Vagina (tissue), 2 donors: ENCODE results near the gene NEDD4L.

Experiments
- CTCF ChIP-seq, 3 experiments: fragments of 450-650 bp in 2 of 3; fragments of 200-600 bp in 1 of 3; sonication (generic) in 1 of 3; IDR thresholded peaks; one replicate each; pipeline ENCODE4 v1.5.1; 2017 to 2019; ENCODE audit warnings: antibody characterized with exemption in 3 of 3, mild to moderate bottlenecking in 2 of 3, moderate library complexity in 2 of 3
- POLR2A ChIP-seq, 2 donors: fragments of 450-650 bp; IDR thresholded peaks; one replicate each; pipeline ENCODE4 v1.6.1; 2017; ENCODE audit warnings: antibody characterized with exemption in 2 of 2, mild to moderate bottlenecking in 2 of 2, moderate library complexity in 2 of 2

GRCh38 chr18:58113337-58113736, 69.3 kb downstream of the NEDD4L start:
- TF ChIP-seq CTCF (IDR thresholded peaks at IDR 0.05) (no peak), POLR2A (IDR thresholded peaks at IDR 0.05) (no peak)
